RWPE1 (cell line): ENCODE data around the gene DENND4B.
A peak's percentile ranks its signal among the peaks of the same experiment; 100 is the strongest.

ENCODE experiments used
- CTCF ChIA-PET: fragments of 350-600 bp; sonication (Branson Sonifier 250); formaldehyde crosslinking; extraction: SDS; loops from one replicate; lab custom pipeline; 2021; lab: Yijun Ruan, JAX
- POLR2A ChIA-PET: fragments of 400-600 bp; formaldehyde crosslinking; extraction: SDS; loops from one replicate; lab custom pipeline; 2020; ENCODE audit warnings: antibody characterized with exemption; ENCODE audit not compliant: low non-redundant PET; lab: Yijun Ruan, JAX
- DNase-seq: peaks from one replicate; pipeline ENCODE4 v3.0.0; 2012; ENCODE audit warnings: low spot score
- H3K27ac ChIP-seq: fragments of 450-650 bp; 2 replicates; pipeline ENCODE4 v1.5.1; 2017
- CTCF ChIP-seq: fragments of 450-650 bp; conservative IDR thresholded peaks from 2 replicates; pipeline ENCODE4 v1.5.1; 2017; ENCODE audit warnings: low read depth, mild to moderate bottlenecking

DENND4B gene

GRCh38 chr1:153978274-153978909, 31.9 kb upstream of the DENND4B start:
- ChIA-PET CTCF (interaction anchor here (1.0 to 1.3 kb wide), 2 partner anchors 8 to 32 kb away, joined by 4 to 5 read pairs; partner anchors contain the start of genes DENND4B and RAB13), POLR2A (interaction anchor here (0.5 to 2.8 kb wide), 2 partner anchors 12 to 1954 kb away, joined by 3 to 16 read pairs; partner anchors contain the start of gene CREB3L4)
- H3K27ac ChIP-seq = no peak overlapping the region
- no peak for DNase-seq
- TF ChIP-seq CTCF = no peak

GRCh38 chr1:153977250-153978240, 31.0 kb upstream of the DENND4B start, which contains the start of gene JTB:
Gene JTB, minus strand, starts transcription at chr1:153977674. Its CDS starts 422 bp downstream, at chr1:153977252.
- peak within 1 kb of the TSS; percentile 84 for H3K27ac ChIP-seq
- ChIA-PET POLR2A (interaction anchor here (0.5 to 2.8 kb wide), 3 partner anchors 11 to 1955 kb away, joined by 3 to 16 read pairs (median 4); partner anchors contain the start of genes CREB3L4 and GATAD2B), CTCF (interaction anchor here (0.6 to 1.3 kb wide), 4 partner anchors 9 to 71 kb away, joined by 4 to 5 read pairs (median 4); partner anchors contain the start of genes DENND4B and RAB13)
- TF ChIP-seq CTCF = no peak
- DNase-seq = peak; percentile 83

- CTCF ChIA-PET = interaction anchor here (0.6 to 1.3 kb wide), 4 partner anchors 9 to 338 kb away, joined by 3 to 5 read pairs (median 4); partner anchors contain the start of genes CREB3L4 and DENND4B
- no peak for TF ChIP-seq CTCF
- H3K27ac ChIP-seq = peak overlapping the region; percentile 84
- DNase-seq = no peak
- POLR2A ChIA-PET = interaction anchor here (1.0 to 2.8 kb wide), 2 partner anchors 10 to 54 kb away, joined by 4 to 16 read pairs; partner anchors contain the start of genes CREB3L4 and GATAD2B
These were observed 30.3 kb upstream of the DENND4B start for GRCh38 chr1:153976819-153977249.

- POLR2A ChIA-PET = no interaction called here
- peak overlapping the region; percentile 33 for H3K27ac ChIP-seq
- DNase-seq = no peak
- CTCF ChIA-PET = interaction anchor here (0.6 to 0.9 kb wide), 2 partner anchors 13 to 306 kb away, joined by 4 to 5 read pairs; partner anchors contain the start of gene RAB13
- TF ChIP-seq CTCF = no peak
These were observed 27.0 kb upstream of the DENND4B start for GRCh38 chr1:153973525-153973924.

GRCh38 chr1:153973071-153973470, 26.6 kb upstream of the DENND4B start:
- POLR2A ChIA-PET = no interaction called here
- no peak for DNase-seq
- TF ChIP-seq CTCF = no peak
- H3K27ac ChIP-seq = peak overlapping the region; percentile 33
- CTCF ChIA-PET = interaction anchor here (0.6 to 0.9 kb wide), 2 partner anchors 13 to 305 kb away, joined by 4 to 5 read pairs; partner anchors contain the start of gene RAB13
